Measurements from ENCODE around the gene PPFIA2.

Gene PPFIA2

GRCh38 chr12:81517296-81517695 is 241.9 kb downstream of the PPFIA2 start:
- no peak for TF ChIP-seq ISL1 (CRISPR knock-in tag; IDR thresholded peaks at IDR 0.05)
- no peak for TF ChIP-seq ZC3H10 (CRISPR knock-in tag; IDR thresholded peaks at IDR 0.05)
- no peak for TF ChIP-seq TCF4 (CRISPR knock-in tag; IDR thresholded peaks at IDR 0.05; ENCODE audit: borderline replicate concordance)
- TF ChIP-seq ZNF8 (CRISPR knock-in tag; IDR thresholded peaks at IDR 0.05): no peak
- no peak for TF ChIP-seq ESRRG (CRISPR knock-in tag; IDR thresholded peaks at IDR 0.05)
- no peak for TF ChIP-seq CREB5 (CRISPR knock-in tag; IDR thresholded peaks at IDR 0.05; ENCODE audit: low read depth)
- TF ChIP-seq TSHZ2 (CRISPR knock-in tag; IDR thresholded peaks at IDR 0.05): no peak
- TF ChIP-seq, protein P1, sequence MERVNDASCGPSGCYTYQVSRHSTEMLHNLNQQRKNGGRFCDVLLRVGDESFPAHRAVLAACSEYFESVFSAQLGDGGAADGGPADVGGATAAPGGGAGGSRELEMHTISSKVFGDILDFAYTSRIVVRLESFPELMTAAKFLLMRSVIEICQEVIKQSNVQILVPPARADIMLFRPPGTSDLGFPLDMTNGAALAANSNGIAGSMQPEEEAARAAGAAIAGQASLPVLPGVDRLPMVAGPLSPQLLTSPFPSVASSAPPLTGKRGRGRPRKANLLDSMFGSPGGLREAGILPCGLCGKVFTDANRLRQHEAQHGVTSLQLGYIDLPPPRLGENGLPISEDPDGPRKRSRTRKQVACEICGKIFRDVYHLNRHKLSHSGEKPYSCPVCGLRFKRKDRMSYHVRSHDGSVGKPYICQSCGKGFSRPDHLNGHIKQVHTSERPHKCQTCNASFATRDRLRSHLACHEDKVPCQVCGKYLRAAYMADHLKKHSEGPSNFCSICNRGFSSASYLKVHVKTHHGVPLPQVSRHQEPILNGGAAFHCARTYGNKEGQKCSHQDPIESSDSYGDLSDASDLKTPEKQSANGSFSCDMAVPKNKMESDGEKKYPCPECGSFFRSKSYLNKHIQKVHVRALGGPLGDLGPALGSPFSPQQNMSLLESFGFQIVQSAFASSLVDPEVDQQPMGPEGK (CRISPR knock-in tag; IDR thresholded peaks at IDR 0.05; ENCODE audit: borderline replicate concordance): no peak
- TF ChIP-seq CSDC2 (CRISPR knock-in tag; IDR thresholded peaks at IDR 0.05): no peak
- TF ChIP-seq TOX (CRISPR knock-in tag; IDR thresholded peaks at IDR 0.05; ENCODE audit: borderline replicate concordance): no peak
- no peak for TF ChIP-seq RARB (CRISPR knock-in tag; IDR thresholded peaks at IDR 0.05)
- TF ChIP-seq ZFP30 (CRISPR knock-in tag; IDR thresholded peaks at IDR 0.05): no peak
- no peak for TF ChIP-seq ARNTL (CRISPR knock-in tag; IDR thresholded peaks at IDR 0.05; ENCODE audit: borderline replicate concordance, low read depth)
- no peak for TF ChIP-seq ZNF565 (CRISPR knock-in tag; conservative IDR thresholded peaks at IDR 0.05; ENCODE audit: low read depth)
- TF ChIP-seq, protein P2, sequence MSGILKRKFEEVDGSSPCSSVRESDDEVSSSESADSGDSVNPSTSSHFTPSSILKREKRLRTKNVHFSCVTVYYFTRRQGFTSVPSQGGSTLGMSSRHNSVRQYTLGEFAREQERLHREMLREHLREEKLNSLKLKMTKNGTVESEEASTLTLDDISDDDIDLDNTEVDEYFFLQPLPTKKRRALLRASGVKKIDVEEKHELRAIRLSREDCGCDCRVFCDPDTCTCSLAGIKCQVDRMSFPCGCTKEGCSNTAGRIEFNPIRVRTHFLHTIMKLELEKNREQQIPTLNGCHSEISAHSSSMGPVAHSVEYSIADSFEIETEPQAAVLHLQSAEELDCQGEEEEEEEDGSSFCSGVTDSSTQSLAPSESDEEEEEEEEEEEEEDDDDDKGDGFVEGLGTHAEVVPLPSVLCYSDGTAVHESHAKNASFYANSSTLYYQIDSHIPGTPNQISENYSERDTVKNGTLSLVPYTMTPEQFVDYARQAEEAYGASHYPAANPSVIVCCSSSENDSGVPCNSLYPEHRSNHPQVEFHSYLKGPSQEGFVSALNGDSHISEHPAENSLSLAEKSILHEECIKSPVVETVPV (CRISPR knock-in tag; IDR thresholded peaks at IDR 0.05): no peak
- ATAC-seq: no peak

GRCh38 chr12:81502912-81503695 is 256.0 kb downstream of the PPFIA2 start:
- TF ChIP-seq ESRRG (CRISPR knock-in tag; IDR thresholded peaks at IDR 0.05) (no peak), SNAI2 (CRISPR knock-in tag; IDR thresholded peaks at IDR 0.05) (no peak)
- TF ChIP-seq, protein P1 (CRISPR knock-in tag; IDR thresholded peaks at IDR 0.05; ENCODE audit: borderline replicate concordance): no peak
- no peak for ATAC-seq

DNA sequence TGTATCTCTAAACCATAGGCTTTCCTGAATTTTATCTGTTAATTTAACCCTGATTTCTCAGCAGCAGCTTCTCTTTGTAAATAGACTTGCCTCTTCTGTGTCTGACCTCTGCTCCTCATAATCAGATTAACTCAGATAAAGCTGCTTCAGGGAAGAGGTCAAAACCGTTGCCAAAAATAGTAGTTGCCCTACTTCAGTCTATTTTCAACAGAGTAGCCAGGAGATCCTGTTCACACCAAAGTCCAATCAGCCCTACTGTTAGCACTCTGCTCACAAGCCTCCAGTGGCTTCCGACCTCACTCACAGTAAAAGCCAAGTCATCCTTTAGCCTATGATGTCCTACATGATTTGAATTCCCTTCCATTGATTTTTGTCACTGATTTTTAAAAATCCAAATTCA is 258.4 kb downstream of the PPFIA2 start:
- no peak for TF ChIP-seq ARNTL (CRISPR knock-in tag; IDR thresholded peaks at IDR 0.05; ENCODE audit: borderline replicate concordance, low read depth)
- TF ChIP-seq TSHZ2 (CRISPR knock-in tag; IDR thresholded peaks at IDR 0.05): no peak
- TF ChIP-seq, protein P1 (CRISPR knock-in tag; IDR thresholded peaks at IDR 0.05; ENCODE audit: borderline replicate concordance): no peak
- no peak for TF ChIP-seq TCF4 (CRISPR knock-in tag; IDR thresholded peaks at IDR 0.05; ENCODE audit: borderline replicate concordance)
- no peak for TF ChIP-seq CSDC2 (CRISPR knock-in tag; IDR thresholded peaks at IDR 0.05)
- no peak for TF ChIP-seq ZFP3 (CRISPR knock-in tag; IDR thresholded peaks at IDR 0.05)
- no peak for TF ChIP-seq ZC3H10 (CRISPR knock-in tag; IDR thresholded peaks at IDR 0.05)
- no peak for TF ChIP-seq CREB5 (CRISPR knock-in tag; IDR thresholded peaks at IDR 0.05; ENCODE audit: low read depth)
- TF ChIP-seq RARB (CRISPR knock-in tag; IDR thresholded peaks at IDR 0.05): no peak
- TF ChIP-seq ZNF70 (CRISPR knock-in tag; IDR thresholded peaks at IDR 0.05): no peak
- ATAC-seq: no peak
